Tibial artery (tissue), 4 donors: ENCODE results near the gene MASP2.
"Not testable (repeated sequence)": the region's sequence is repeated elsewhere in the genome, so short reads cannot be mapped to it uniquely, and the experiment has no call there.

ENCODE experiments used
- DNase-seq, 2 donors: peaks; one replicate each; pipeline ENCODE4 v3.0.0-alpha.2; 2019
- H3K27ac ChIP-seq, 2 donors: fragments of 200-600 bp; sonication (generic) in 1 of 2; 1 replicate in 1 of 2; 2 replicates in 1 of 2; pipeline ENCODE4 v1.5.1; 2018 to 2019; ENCODE audit warnings: mild to moderate bottlenecking in 1 of 2
- H3K27me3 ChIP-seq, 2 donors: fragments of 200-600 bp; sonication (generic) in 1 of 2; one replicate each; pipeline versions ENCODE4 v1.5.1 to v1.6.0; 2016 to 2019
- H3K36me3 ChIP-seq, 3 donors: fragments of 200-600 bp; sonication (generic) in 2 of 3; one replicate each; pipeline ENCODE4 v1.5.1; 2016 to 2019; ENCODE audit warnings: mild to moderate bottlenecking in 2 of 3
- H3K4me1 ChIP-seq, 4 donors: fragments of 200-600 bp; sonication (generic) in 2 of 4; 1 replicate in 3 of 4; 2 replicates in 1 of 4; pipeline ENCODE4 v1.5.1; 2016 to 2019
- H3K4me3 ChIP-seq, 2 donors: fragments of 200-600 bp; sonication (generic) in 1 of 2; 1 replicate in 1 of 2; 2 replicates in 1 of 2; pipeline ENCODE4 v1.5.1; 2018 to 2019; ENCODE audit warnings: mild to moderate bottlenecking in 2 of 2
- H3K9me3 ChIP-seq, 3 donors: fragments of 200-600 bp; sonication (generic) in 1 of 3; one replicate each; pipeline ENCODE4 v1.5.1; 2016 to 2019
- CTCF ChIP-seq, 2 experiments: fragments of 200-600 bp in 1 of 2; fragments of 450-650 bp in 1 of 2; IDR thresholded peaks; one replicate each; pipeline ENCODE4 v1.5.1; 2017 to 2019; ENCODE audit warnings: antibody characterized with exemption in 2 of 2, mild to moderate bottlenecking in 1 of 2, moderate library complexity in 1 of 2
- intact Hi-C: fragments of 100-400 bp; cut with DNase I; formaldehyde crosslinking; loops from one replicate; pipeline ENCODE4 v1.15.0; 2023; ENCODE audit warnings: low total_unique reads

Gene MASP2

GRCh38 chr1:11051781-11052511 lies 4.9 kb upstream of the MASP2 start:
- Histone ChIP-seq H3K27ac (no peak overlapping the region), H3K9me3 (no peaks in the 10 kb centered on the region), H3K27me3 (no peaks in the 10 kb centered on the region), H3K36me3 (peaks cover 14 to 32% (median 21%) of the 10 kb centered on the region in 3 donors), H3K4me3 (no peak overlapping the region), H3K4me1 (peaks cover 0 to 10% (median 0%) of the 10 kb centered on the region in 4 donors)
- no peak for DNase-seq
- intact Hi-C loops: no loop called here
- no peak for TF ChIP-seq CTCF (IDR thresholded peaks at IDR 0.05)

- H3K9me3 ChIP-seq, H3K4me1 ChIP-seq, DNase-seq, H3K27me3 ChIP-seq, H3K4me3 ChIP-seq, H3K27ac ChIP-seq, intact Hi-C loops: not testable (repeated sequence)
- H3K36me3 ChIP-seq: peaks cover 7 to 23% (median 13%) of the 10 kb centered on the region in 3 donors
These were observed 4.1 kb upstream of the MASP2 start for GRCh38 chr1:11051121-11051520.

GRCh38 chr1:11046270-11046566 lies 821 bp downstream of the MASP2 start:
- no peak for DNase-seq
- Histone ChIP-seq H3K9me3 (no peaks in the 10 kb centered on the region), H3K27ac (no peak overlapping the region), H3K4me3 (no peak overlapping the region), H3K4me1 (no peaks in the 10 kb centered on the region), H3K36me3 (no peaks in the 10 kb centered on the region), H3K27me3 (peaks cover 0 to 21% of the 10 kb centered on the region in 2 donors)
- TF ChIP-seq CTCF (IDR thresholded peaks at IDR 0.05): no peak
- intact Hi-C loops: no loop called here

GRCh38 chr1:11045428-11046269 lies 1.4 kb downstream of the MASP2 start:
- intact Hi-C loops: no loop called here
- TF ChIP-seq CTCF (IDR thresholded peaks at IDR 0.05): no peak
- no peak overlapping the region for H3K27ac ChIP-seq
- no peak overlapping the region for H3K4me3 ChIP-seq
- DNase-seq: no peak
- H3K27me3 ChIP-seq: peaks cover 0 to 21% of the 10 kb centered on the region in 2 donors
- no peaks in the 10 kb centered on the region for H3K36me3 ChIP-seq
- no peaks in the 10 kb centered on the region for H3K9me3 ChIP-seq
- H3K4me1 ChIP-seq: no peaks in the 10 kb centered on the region

- intact Hi-C loops: loop anchor here (5.0 kb wide), 1 partner anchor 602 kb away; no protein-coding TSS in a partner anchor
These were observed 2.1 kb downstream of the MASP2 start for GRCh38 chr1:11044849-11045427.

More at GRCh38 chr1:11044849-11045427, 2.1 kb downstream of the MASP2 start:
- DNase-seq: peak in 1 of 2 donors; percentile 44
- Histone ChIP-seq H3K4me1 (no peaks in the 10 kb centered on the region), H3K4me3 (no peak overlapping the region), H3K27me3 (peaks cover 0 to 21% of the 10 kb centered on the region in 2 donors), H3K27ac (no peak overlapping the region), H3K36me3 (no peaks in the 10 kb centered on the region), H3K9me3 (no peaks in the 10 kb centered on the region)
- no peak for TF ChIP-seq CTCF (IDR thresholded peaks at IDR 0.05)
